ENCODE results near the gene SMCR8.
"Not testable (repeated sequence)": the region's sequence is repeated elsewhere in the genome, so short reads cannot be mapped to it uniquely, and the experiment has no call there.

Gene SMCR8

DNA sequence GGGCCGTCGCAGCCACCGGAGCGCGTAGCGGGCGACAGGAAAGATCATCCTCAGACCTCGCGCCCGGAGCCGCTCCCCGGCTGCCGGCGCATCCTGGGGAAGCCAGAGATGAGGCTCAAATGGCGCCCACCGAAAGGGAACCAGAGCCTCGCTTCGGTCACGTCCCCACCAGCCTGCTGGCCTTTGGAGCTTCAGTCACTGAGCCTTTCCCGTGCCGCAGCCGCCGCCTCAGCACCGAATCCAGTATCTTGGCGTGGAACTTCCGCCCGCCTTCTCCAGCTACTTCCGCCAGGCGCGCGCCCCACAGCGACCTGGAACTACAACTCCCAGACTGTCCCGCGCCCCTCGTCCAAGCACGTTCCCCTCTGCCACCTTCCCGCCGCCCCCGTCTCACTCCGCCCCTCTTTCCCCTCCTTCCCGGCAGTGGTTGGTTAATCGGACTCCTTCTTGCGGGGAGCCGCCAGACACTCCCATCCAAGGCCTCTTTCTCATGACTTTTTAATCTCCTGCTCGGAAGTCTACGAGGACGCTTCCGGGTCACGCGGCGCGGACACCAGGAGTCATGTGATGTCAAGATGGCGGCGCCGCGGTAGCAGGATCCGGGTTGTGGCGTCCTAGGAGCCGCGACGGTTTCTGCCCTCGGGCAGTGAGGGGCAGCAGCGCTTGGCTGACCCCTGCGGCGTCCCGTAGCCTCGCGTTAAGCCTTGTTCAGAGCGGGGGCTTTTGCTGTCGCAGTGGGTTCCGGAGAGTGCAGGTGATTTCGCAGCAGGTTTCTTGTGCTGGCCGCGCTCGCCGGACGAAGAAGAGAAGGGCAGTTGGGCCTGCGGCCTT lies at the start of gene SMCR8, which contains the start of gene TOP3A:
TSS of gene SMCR8 (plus strand) at position 563 of the 831 bp plus-strand sequence. CDS start 497 bp downstream, outside the sequence.
TSS of gene TOP3A (minus strand) at position 264 of the 831 bp plus-strand sequence. CDS start at position 48, 216 bp downstream.
- DNase-seq, result peak; percentile 95

- DNase-seq, result no peak
Observed at GRCh38 chr17:18267366-18267765, 47.7 kb upstream of the SMCR8 start.

DNA sequence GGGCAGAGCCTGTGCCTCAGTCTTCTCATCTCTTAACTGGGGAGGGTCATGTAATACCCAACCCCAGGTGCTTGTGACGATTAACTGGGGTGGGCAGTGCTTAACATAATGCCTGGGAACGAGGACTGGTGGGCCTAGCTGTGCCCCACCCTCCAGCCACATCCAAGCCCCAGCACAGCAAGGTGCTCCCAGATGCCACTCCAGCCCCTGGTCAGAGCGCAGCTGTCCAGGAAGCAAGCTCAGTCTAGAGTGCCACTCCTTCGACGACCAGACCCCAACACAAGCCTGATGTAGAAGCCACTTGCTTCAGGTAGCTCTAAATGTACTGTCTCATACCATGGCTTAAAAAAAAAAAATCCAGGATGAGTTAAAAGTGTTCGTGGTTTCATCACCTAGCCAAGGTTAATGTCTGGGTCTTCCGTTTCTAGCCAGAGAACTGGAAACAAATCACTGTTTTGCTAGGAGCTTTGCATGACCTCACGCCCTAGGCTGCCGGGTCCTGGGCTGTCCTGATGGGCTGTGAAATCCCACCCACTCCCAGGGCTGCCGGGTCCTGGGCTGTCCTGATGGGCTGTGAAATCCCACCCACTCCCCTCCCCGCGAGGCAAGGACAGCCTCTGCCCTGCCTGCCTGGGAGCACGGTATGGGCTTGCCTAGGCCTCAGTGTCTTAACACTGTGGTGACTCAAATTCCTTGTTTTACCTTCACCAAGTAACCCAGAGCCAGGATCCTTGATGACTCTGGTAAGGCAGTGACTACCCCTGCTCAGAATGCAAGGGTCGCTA lies 47.0 kb upstream of the SMCR8 start:
- no peak for DNase-seq

GRCh38 chr17:18270046-18270931 lies 44.8 kb upstream of the SMCR8 start:
- DNase-seq, result no peak

GRCh38 chr17:18277076-18277475 lies 38.0 kb upstream of the SMCR8 start:
- DNase-seq, result no peak

DNA sequence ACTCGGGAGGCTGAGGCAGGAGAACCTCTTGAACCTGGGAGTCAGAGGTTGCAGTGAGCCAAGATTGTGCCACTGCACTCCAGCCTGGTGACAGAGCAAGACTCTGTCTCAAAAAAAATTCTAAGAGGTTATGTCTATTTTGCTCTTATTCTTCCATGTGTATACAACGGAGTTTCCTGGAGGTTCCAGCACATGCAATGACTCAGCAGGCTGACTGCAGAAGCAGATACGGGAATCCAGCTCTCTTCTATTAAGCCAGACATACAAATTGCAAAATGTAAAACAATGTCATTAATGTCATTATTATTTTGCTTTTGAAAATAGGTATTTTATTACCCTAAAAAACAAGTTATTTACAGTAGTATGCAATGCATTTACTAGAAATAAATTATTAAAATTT lies 36.2 kb upstream of the SMCR8 start:
- DNase-seq, result no peak

DNA sequence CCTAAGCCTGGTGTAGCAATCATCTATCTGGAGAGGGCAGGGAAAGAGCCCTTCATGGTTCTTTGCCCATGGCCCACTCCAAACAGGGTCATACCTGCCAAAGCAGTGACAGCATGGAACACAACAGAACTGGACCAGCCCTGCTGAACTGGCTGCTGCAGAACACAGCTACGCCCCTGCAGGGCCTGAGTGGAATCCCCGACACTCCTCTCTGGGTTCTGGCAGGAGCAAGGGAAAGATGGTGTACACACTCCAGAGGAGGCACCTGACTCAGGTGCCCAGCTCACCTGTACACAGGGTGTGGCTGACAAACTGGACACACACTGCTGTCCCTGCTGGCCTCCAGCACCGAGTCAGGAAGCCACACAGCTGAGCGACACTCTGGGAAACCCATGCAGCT lies 34.8 kb upstream of the SMCR8 start:
- no peak for DNase-seq

GRCh38 chr17:18280766-18281371 lies 34.2 kb upstream of the SMCR8 start:
- no peak for DNase-seq

DNA sequence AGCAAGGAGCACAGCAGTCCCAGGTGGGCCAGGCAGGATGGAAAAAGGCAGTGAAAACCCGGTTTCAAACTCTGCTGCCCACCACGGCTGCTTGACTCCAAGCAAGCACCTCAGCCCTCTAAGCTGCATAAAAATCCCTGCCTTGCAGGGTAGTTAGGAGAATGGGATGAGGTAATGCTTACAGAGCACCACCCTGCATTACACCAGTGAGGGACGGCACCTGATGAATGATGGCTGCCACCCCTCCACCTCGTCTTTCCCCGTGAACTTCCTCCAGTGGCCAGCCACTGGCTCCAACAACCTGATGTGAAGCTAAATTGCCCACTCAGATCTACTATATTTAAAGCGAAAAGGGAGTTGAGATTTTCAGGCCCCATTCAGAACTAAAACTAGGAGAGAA lies 33.3 kb upstream of the SMCR8 start:
- no peak for DNase-seq

DNA sequence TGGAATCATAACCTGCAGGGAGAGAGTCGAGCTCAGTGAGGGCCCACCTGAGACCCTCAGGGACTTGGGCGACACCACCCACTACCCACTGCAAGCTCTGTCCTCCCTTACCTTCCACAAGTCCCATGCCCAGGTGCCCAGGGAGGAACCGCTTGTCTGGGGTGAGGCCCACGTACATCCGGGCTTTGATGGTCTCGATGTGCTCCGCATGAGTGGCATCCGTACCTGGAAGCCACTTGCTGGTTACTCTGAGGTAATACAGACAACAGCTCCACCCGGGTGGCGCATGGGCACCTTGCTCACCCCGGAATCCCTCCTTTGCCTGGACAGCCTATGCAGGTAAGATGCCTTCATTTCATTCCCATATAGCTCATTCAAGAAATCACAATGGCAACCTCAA lies 29.8 kb upstream of the SMCR8 start:
- DNase-seq, result no peak

DNA sequence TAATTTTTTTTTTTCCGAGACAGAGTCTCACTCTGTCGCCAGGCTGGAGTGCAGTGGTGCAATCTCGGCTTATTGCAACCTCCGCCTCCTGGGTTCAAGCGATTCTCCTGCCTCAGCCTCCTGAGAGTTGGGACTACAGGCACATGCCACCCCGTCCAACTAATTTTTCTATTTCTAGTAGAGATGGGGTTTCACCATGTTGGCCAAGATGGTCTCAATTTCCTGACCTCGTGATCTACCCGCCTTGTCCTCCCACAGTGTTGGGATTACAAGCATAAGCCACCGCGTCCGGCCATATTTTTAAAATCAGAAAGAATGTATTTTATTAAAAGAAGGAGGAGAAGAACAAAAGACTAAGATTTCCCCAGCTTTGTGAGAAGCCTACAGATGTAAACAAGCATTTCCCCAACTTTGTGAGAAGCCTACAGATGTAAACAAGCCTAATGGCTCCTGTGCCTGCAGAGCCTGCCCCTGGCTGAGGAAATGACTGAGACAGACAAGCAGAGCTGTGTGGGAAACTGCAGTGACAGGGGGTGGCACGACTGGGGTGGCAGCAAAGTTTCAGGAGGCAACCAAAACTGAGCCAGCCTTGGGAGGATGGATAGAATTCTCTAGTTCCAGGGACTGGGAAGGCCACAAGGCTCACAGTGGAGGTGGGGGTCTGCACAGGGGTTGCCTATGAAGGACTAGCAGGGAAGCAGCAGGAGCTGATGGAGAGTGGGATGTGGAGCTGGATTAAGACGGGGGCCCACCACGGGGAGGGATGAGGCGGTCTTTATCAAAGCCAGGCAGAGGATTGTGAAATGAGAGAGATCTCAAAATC lies 23.2 kb upstream of the SMCR8 start:
- DNase-seq, result no peak

DNA sequence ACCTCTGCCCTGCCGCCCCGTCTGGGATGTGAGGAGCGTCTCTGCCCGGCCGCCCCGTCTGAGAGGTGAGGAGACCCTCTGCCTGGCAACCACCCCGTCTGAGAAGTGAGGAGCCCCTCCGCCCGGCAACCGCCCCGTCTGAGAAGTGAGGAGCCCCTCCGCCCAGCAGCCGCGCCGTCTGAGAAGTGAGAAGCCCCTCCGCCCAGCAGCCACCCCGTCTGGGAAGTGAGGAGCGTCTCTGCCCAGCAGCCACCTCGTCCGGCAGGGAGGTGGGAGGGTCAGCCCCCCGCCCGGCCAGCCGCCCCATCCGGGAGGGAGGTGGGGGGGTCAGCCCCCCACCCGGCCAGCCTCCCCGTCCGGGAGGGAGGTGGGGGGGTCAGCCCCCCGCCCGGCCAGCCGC lies 17.0 kb upstream of the SMCR8 start:
- DNase-seq, result not testable (repeated sequence)

DNA sequence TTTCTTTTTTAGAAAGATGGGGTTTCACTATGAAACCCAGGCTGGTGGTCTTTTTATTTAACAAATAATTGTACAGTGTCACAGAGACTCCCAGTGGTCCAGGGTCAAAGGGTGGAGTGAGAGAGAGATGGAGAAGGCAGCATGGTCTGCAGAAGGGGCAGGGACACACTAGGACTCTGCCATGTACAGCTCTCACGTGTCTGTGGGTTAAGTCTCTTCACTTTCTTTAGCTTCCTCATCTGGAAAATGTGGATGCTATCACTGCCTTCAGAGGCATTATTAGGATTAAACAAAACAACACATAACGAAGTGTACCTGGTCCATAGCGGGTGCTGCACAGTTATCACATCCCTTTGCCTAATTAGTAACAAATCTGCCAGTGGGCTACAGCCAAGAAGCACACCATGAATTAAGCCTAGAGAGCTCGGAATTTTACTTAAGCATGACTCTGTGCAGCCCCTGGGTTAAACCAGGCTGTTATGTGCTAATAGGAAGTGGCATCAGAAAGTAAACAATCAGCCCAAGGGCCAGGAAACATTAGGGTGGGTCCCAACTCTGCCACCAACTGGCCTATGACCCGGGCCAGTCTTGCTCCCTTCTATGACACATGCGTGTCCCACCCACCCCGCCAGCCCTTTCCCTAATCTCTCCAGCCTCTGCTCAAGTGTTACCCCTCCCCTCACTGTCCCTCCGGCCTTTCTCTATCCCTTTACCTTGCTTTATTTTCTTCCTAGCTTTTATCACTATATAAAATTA lies 14.2 kb upstream of the SMCR8 start:
- no peak for DNase-seq

DNA sequence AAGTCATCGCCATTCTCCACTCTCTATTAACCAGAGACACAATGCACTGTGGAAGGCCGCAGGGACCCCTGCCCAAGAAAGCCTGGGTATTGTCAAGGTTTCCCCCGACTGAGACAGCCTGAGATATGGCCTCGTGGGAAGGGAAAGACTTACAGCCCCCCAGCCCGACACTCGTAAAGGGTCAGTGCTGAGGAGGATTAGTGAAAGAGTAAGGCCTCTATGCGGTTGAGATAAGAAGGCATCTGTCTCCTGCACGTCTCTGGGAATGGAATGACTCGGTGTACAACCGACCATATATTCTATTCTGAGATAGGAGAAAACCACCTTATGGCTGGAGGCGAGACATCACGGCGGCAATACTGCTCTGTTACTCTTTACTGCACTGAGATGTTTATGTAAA lies 11.9 kb upstream of the SMCR8 start:
- not testable (repeated sequence) for DNase-seq

- DNase-seq, result no peak
Observed at GRCh38 chr17:18309202-18309601, 5.9 kb upstream of the SMCR8 start.

DNA sequence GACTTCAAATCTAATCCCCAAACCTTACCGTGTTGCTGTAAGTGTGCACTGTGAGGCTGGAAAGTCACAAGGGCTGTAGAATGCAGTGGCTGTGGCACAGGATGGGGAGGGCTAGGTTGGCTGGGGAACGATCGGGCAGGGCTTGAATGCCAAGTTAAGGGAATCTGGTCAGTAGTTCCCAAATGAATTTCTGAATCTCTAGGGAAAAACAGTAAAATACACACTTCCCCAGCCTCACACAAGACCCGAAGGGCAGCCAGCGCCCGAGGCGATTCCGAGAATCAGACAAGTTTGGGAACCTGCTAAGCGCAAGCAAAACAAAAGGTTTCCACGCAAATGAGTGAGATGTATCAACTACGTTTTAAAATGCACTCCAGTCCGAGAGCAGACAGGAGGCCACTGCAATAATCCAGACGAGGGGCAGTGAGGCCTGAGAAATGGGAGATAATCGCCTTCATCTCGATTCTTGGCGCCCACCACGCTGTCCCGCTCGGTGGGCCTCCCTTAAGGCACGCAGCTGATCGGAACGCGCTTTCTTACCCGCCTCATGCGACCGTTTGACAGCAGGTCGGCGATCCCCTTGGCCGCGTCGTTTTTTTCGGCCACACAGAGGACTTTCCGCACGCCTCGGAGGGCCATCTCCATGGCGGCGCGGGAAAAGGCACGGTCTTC lies 898 bp upstream of the SMCR8 start:
- no peak for DNase-seq

GRCh38 chr17:18315562-18315922 lies 449 bp downstream of the SMCR8 start:
- DNase-seq, result no peak

- DNase-seq, result no peak
Observed at GRCh38 chr17:18315961-18316360, 868 bp downstream of the SMCR8 start.

- DNase-seq, result no peak
Observed at GRCh38 chr17:18318117-18318516, 3.0 kb downstream of the SMCR8 start.

DNA sequence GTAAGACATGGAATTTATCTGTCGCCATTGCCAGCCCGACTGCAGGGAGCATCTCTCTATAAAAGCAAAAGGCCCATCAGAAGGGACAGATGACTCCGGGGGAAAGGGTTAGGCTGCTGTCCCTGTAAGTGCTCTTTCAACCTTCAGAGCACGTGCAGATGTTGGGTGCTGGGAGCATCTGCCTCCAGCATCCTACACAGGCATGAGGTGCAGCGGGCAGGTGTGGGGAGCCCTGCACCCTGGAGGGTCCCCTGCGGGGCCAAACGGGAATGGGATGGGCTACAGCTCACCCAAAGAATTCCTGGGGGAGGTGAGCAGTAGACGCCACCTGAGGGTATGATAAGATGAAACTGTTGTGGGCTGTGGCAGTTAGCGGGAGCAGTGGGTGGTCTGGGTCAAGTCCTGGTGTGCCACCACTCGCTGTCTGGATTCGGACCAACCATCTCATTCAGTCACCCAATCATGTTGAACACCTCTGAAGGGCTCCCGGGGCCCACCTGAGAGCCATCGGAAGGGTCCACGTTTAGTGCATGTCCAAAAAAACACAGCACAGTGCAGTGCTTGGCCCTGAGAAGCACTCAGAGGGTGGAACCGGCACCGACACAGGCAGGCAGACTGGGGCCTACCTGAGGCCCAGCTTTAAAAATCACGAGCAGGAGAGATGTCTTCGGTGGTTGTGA lies 3.8 kb downstream of the SMCR8 start:
- no peak for DNase-seq
